Upper lobe of left lung (tissue), 4 donors: ENCODE results near the gene KIAA0825.

Experiments used
- CTCF ChIP-seq, 6 experiments: fragments of 450-650 bp in 4 of 6; fragments of 200-600 bp in 2 of 6; sonication (generic) in 2 of 6; IDR thresholded peaks; one replicate each; pipeline ENCODE4 v1.5.1; 2016 to 2019; ENCODE audit warnings: antibody characterized with exemption in 6 of 6
- EP300 ChIP-seq, 4 donors: sonication (generic); formaldehyde crosslinking; IDR thresholded peaks; one replicate each; pipeline ENCODE4 v1.5.1; 2017; ENCODE audit warnings: antibody characterized with exemption in 4 of 4, control low read depth in 2 of 4
- POLR2A ChIP-seq, 4 donors: fragments of 450-650 bp; IDR thresholded peaks; one replicate each; pipeline ENCODE4 v1.5.1; 2016 to 2017; ENCODE audit warnings: antibody characterized with exemption in 4 of 4, mild to moderate bottlenecking in 2 of 4
- POLR2AphosphoS5 ChIP-seq, 2 donors: sonication (generic); formaldehyde crosslinking; IDR thresholded peaks; one replicate each; pipeline ENCODE4 v1.5.1; 2017; ENCODE audit warnings: antibody characterized with exemption in 2 of 2

- no peak for TF ChIP-seq CTCF (IDR thresholded peaks at IDR 0.05)
- no peak for TF ChIP-seq POLR2A (IDR thresholded peaks at IDR 0.05)
- TF ChIP-seq EP300 (IDR thresholded peaks at IDR 0.05), result no peak
- no peak for TF ChIP-seq POLR2AphosphoS5 (IDR thresholded peaks at IDR 0.05)
Observed at GRCh38 chr5:94304146-94304545, 314.3 kb downstream of the KIAA0825 start.
